ENCODE measurements around the gene GALT.
A peak's percentile ranks its signal among the peaks of the same experiment; 100 is the strongest.

GALT gene

DNA sequence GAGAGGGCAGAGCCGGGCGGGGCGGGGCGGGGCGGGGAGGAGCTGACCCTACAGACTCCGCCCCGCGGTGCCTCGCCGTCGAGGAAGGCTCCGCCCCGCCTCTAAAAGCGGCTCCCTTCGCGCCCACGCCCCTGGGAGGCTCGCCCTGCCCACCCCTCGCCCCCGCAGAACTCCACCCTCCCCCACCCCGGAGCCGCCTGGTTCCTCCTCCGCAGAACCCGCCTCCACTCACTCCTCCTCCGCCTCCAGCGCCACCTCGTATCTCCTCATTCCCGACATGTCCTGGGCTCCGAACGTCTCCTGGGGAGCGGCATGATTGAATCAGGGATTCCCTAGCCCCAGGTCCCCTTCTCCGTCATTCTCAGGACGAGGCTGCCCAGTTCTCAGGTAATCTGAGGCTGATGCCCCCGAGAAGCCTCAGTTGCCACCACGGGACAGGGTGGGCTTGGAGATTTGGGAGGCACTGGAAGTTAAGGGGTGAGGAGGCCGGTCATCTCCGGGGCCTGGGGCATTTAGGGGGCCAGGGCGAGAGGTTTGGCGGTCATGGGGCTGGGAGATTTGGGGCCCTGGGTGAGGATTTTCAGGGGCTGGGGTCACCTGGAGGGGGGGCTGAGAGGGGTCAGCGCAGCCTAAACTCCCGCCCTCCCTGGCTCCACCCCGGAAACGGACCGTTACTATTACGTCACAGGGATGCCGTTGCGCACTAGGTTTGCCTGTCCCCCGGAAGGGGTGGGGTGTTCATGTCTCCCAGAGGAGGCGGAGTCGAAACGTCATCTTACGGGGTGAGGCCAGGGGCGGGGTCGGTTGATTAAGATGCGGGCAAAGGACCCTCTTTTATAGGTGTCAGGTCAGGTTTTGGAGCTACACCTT is 19.1 kb downstream of the GALT start:
- DNase-seq, result peak; percentile 93
- in situ Hi-C loops (cut with HindIII; ENCODE audit: low pct_ligation_motif_present, low pct_unique_long_range_greater_than_20kb, low sequenced_read_pairs), result no loop called here

- no peak for DNase-seq
- in situ Hi-C loops (cut with HindIII; ENCODE audit: low pct_ligation_motif_present, low pct_unique_long_range_greater_than_20kb, low sequenced_read_pairs), result no loop called here
Observed at GRCh38 chr9:34669809-34670562, 23.5 kb downstream of the GALT start.

DNA sequence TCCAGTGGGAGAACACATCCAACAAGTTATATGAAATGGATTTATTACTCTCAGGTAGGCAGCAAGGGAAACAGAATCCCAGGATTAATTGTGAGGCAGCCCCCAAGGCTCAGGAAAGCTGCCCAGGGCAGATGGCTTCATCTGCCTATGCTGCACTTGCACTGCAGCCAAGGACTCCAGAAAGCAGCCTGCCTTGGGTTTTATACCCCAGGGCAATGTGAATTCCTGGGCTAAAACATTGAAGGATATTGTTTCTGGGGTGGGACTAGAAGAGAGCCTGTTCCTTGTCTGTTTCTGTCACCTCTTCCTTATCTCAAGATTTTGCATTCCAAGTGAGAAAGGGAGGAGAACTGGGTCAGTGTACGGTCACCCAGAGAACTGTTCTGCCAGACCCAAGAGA is 24.8 kb downstream of the GALT start:
- in situ Hi-C loops (cut with HindIII; ENCODE audit: low pct_ligation_motif_present, low pct_unique_long_range_greater_than_20kb, low sequenced_read_pairs), result no loop called here
- no peak for DNase-seq

- DNase-seq, result no peak
- in situ Hi-C loops (cut with HindIII; ENCODE audit: low pct_ligation_motif_present, low pct_unique_long_range_greater_than_20kb, low sequenced_read_pairs), result no loop called here
Observed at GRCh38 chr9:34674440-34674839, 28.0 kb downstream of the GALT start.

GRCh38 chr9:34675048-34675714 is 28.7 kb downstream of the GALT start:
- in situ Hi-C loops (cut with HindIII; ENCODE audit: low pct_ligation_motif_present, low pct_unique_long_range_greater_than_20kb, low sequenced_read_pairs), result no loop called here
- DNase-seq, result peak; percentile 80

- DNase-seq, result no peak
- in situ Hi-C loops (cut with HindIII; ENCODE audit: low pct_ligation_motif_present, low pct_unique_long_range_greater_than_20kb, low sequenced_read_pairs), result no loop called here
Observed at GRCh38 chr9:34675869-34676268, 29.4 kb downstream of the GALT start.

- in situ Hi-C loops (cut with HindIII; ENCODE audit: low pct_ligation_motif_present, low pct_unique_long_range_greater_than_20kb, low sequenced_read_pairs), result no loop called here
- DNase-seq, result no peak
Observed at GRCh38 chr9:34684145-34684544, 37.7 kb downstream of the GALT start.

DNA sequence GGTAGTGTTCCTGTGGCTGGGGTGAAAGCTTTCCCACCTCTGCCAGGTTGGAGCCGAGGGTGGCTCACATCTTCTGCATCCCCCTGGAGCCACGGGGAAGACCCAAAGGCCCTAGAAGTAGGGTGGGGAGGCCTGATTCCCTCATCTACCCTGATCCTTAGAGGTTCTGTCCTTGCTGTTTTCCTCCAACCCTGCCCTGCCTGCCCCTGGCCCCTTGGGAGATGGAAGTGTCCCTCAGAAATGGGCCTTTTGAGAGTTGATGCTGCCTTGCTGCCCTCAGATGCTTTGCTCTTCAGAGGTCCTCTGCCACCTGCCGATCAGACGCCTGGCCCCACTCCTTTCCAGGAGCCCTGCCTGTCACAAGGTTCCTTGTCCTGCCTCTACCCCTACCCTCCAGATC is 38.3 kb downstream of the GALT start:
- in situ Hi-C loops (cut with HindIII; ENCODE audit: low pct_ligation_motif_present, low pct_unique_long_range_greater_than_20kb, low sequenced_read_pairs), result no loop called here
- no peak for DNase-seq

DNA sequence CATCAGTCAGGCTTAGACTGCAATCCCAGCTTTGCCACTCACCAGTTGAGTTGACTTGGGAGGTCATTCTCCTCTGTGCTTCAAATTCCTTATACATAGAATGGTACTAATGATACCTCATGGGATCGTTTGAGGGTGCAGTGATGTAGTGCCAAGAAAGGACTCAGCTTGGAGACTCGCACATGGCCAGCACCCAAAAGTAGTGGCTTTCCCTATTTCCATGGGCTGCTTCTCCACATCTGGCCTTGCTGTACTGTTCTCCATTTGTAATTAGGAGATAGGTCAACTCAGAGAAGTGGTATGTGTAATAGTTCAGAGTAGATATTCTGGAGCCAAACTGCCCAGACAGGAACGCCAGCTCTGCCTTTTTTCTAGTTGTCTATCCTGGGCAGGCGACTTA is 39.1 kb downstream of the GALT start:
- no peak for DNase-seq
- in situ Hi-C loops (cut with HindIII; ENCODE audit: low pct_ligation_motif_present, low pct_unique_long_range_greater_than_20kb, low sequenced_read_pairs), result no loop called here

DNA sequence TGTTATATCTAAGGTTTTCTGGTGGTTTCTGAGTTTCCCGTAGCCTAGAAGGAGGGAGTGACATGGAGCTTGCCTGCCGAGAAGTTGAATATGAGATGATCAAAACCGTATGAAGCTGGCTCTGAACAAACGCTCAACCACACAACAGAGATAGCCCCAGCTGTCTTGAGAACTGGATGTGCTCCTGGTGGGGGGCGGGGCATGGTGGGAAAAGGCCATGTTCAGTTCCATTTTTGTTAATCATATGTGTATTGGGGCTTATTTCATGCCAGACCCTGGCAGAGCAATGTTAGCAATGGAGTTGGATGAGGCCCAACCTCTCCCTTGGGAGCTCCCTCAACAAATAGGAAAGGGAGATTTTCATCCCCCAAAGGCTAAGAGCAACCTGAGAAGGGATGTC is 39.8 kb downstream of the GALT start:
- DNase-seq, result no peak
- in situ Hi-C loops (cut with HindIII; ENCODE audit: low pct_ligation_motif_present, low pct_unique_long_range_greater_than_20kb, low sequenced_read_pairs), result no loop called here

DNA sequence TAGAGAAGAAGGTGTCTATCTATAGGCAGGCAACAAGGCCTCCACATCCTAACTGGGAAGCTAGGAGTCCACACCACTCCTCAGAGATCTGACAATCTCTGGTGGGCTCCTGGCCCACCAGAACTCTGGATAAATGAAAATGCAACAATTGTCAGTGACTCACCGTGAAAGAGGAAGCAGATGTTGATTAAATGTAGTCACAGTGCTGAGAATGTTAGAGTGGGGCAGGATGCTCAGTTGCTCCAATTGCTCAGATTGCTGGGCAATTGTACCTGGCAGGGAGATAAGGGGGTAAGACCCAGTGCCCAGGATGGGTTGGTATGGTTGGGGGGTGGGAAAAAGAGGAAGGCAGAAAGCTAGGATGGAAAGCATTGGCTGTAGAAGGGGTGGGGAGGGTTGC is 40.3 kb downstream of the GALT start:
- no peak for DNase-seq
- in situ Hi-C loops (cut with HindIII; ENCODE audit: low pct_ligation_motif_present, low pct_unique_long_range_greater_than_20kb, low sequenced_read_pairs), result no loop called here

DNA sequence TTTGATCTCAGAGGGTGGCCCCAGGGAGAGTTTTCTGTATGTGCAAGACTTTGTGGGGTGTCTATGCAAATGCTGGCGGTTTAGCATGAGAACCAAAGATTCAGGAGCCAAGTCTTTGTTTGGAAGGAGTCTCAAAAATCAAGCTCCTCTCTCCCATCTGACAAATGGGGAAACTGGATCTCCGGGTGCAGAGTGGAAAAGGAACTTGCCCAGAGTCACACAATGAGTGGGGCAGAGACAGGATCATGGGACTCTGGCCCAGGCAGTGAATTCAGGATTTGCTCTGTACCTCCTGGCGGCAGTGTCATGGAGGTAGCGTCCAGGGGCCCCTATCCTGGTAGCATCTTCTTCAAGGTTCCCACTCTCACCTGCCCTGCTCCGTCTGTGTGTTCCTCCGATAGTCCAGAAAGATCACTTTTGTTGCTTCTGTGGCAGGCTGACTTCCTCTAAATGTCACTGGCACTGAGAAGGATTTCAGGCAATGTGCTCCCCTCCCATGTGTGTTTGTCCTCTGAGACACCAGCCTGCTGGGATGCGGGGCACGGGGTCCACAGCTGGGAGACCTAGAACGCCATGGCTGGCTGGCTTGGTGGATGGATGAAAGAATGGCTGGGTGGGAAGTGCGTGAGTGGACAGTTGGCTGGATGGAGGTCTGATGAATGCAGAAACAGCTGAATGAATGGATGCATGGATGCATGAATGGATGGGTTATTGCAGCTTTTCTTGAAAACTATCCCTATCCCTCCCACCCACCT is 41.0 kb downstream of the GALT start:
- in situ Hi-C loops (cut with HindIII; ENCODE audit: low pct_ligation_motif_present, low pct_unique_long_range_greater_than_20kb, low sequenced_read_pairs), result no loop called here
- DNase-seq, result no peak

DNA sequence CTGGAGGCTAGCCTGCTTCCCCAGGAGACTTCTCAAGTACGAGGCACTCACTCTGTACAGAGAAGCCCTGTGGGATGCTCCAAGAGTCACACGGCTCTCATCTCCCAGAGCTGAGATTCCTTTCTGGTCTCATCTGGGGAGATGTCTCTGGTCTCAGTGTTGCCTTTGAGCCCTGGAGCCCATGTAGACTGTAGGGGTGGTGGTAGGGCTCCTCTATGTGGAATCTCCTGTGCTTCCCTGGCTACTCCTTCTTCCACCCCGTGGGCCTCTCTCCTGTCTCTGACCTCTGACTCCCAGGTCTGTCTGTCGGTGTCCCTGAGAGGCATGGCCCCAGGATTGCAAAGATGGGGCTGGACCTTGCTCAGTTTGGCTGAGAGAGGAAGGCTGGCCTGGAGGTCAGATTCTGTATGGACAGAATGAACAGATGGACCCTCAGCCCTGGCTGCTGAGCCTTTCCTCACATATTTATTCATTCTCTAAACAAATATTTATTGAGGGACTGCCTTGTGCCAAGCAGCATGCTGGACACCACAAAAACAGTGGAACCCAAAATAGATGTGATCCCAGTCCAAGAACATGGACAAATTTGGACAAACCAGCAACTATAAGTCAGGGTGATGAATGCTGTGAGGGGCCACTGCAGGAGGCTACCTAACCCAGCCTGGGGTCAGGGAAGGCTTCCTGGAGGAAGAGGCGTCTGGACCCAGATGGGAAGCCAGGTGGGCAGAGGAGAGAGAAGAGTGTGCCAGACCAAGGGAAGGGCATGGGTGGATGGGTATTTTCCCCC is 42.0 kb downstream of the GALT start:
- DNase-seq, result no peak

GRCh38 chr9:34689116-34689470 is 42.6 kb downstream of the GALT start:
- no peak for DNase-seq
- in situ Hi-C loops (cut with HindIII; ENCODE audit: low pct_ligation_motif_present, low pct_unique_long_range_greater_than_20kb, low sequenced_read_pairs), result no loop called here

More for the DNA sequence above, 42.0 kb downstream of the GALT start:
- in situ Hi-C loops (cut with HindIII; ENCODE audit: low pct_ligation_motif_present, low pct_unique_long_range_greater_than_20kb, low sequenced_read_pairs), result no loop called here

DNA sequence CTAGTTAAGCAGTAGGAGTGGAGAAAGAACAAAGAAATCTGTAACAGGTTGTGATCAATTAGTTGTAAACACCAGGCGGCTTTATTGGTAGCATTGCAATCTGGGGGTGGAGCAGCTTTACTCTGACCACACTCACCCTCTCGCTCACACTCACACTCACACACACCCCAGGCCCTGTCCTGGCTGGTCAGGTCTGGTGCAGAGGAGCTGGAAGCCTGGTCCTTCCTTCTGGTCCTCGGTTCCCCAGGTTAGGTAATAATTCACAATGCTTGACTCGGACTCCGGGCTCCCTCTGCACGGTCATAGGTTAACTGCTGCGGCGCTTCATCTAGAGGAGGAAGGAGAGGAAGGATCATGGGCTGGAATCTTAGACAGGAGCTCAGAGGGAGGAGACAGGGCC is 43.0 kb downstream of the GALT start:
- in situ Hi-C loops (cut with HindIII; ENCODE audit: low pct_ligation_motif_present, low pct_unique_long_range_greater_than_20kb, low sequenced_read_pairs), result no loop called here

GRCh38 chr9:34690983-34691935 is 44.8 kb downstream of the GALT start, which contains the start of gene CCL19:
TSS of gene CCL19 (minus strand) at chr9:34691276. CDS start at chr9:34691139, 137 bp downstream.
- in situ Hi-C loops (cut with HindIII; ENCODE audit: low pct_ligation_motif_present, low pct_unique_long_range_greater_than_20kb, low sequenced_read_pairs), result no loop called here
- DNase-seq, result no peak

More for the DNA sequence above, 43.0 kb downstream of the GALT start:
- no peak for DNase-seq

GRCh38 chr9:34691936-34692315 is 45.5 kb downstream of the GALT start:
- in situ Hi-C loops (cut with HindIII; ENCODE audit: low pct_ligation_motif_present, low pct_unique_long_range_greater_than_20kb, low sequenced_read_pairs), result no loop called here
- DNase-seq, result no peak
